Gastroesophageal sphincter (tissue), 3 donors: ENCODE measurements around the gene LGALS3BP.

ENCODE experiments used
- CTCF ChIP-seq, 4 experiments: fragments of 200-600 bp in 2 of 4; fragments of 450-650 bp in 2 of 4; sonication (generic) in 1 of 4; IDR thresholded peaks; one replicate each; pipeline ENCODE4 v1.5.1; 2017 to 2019; ENCODE audit warnings: antibody characterized with exemption in 4 of 4, mild to moderate bottlenecking in 2 of 4, moderate library complexity in 2 of 4
- EP300 ChIP-seq: sonication (generic); formaldehyde crosslinking; IDR thresholded peaks from one replicate; pipeline ENCODE4 v1.6.1; 2017; ENCODE audit warnings: antibody characterized with exemption, mild to moderate bottlenecking
- POLR2A ChIP-seq, 2 donors: fragments of 450-650 bp; IDR thresholded peaks; one replicate each; pipeline ENCODE4 v1.6.1; 2017; ENCODE audit warnings: antibody characterized with exemption in 2 of 2, mild to moderate bottlenecking in 2 of 2, moderate library complexity in 1 of 2
- POLR2AphosphoS5 ChIP-seq: sonication (generic); formaldehyde crosslinking; IDR thresholded peaks from one replicate; pipeline ENCODE4 v1.6.1; 2017; ENCODE audit warnings: antibody characterized with exemption

GRCh38 chr17:78923660-78924453 is 55.9 kb downstream of the LGALS3BP start:
- TF ChIP-seq POLR2A (IDR thresholded peaks at IDR 0.05) (no peak), CTCF (IDR thresholded peaks at IDR 0.05) (no peak), POLR2AphosphoS5 (no peak), EP300 (no peak)
